ENCODE results near the gene INAFM1.
A peak's percentile ranks its signal among the peaks of the same experiment; 100 is the strongest.

The INAFM1 gene

DNA sequence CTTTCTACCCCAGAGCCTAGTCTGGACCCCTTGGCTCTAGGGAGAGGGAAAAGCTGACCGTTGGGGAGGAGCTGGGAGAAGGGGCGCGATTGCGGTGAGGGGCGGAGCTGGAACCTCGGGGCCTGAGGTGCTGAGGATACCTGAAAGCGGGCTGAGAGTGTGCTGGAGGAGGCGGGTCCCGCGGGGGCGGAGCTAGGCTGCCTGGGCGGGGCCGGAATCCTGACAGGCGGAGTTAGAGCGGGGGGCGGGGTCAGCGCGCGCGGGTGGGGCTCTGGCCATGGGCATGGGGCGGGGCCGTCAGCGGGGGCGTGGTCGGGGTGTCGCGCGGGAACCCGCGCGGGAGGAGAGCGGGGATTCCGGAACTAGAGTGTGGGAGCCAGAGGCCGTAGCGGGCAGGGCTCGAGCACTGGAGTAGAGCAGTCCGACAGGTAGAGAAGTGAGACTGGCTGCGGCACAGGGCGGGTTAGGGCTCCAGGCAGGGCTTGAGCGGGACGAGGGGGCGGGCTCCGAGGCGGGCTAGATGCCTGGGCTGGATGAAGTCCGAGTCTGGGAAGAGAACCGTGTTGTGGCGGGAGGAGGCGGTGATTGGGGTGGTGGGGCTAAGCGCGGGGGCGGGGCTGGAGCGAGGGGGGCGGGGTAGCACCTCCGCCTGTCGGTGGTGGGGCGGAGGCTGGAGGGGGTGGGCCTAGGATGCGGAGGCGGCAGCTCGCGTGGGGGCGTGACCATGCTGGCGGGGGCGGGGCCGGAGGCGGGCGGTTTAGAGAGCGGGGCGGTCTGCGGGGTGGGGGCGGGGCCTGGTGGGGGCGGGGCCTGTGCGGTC is at the start of gene INAFM1:
TSS of gene INAFM1 (plus strand) at position 815 of the 820 bp plus-strand sequence. CDS start 35 bp downstream, outside the sequence.
- DNase-seq: peak; percentile 88

DNA sequence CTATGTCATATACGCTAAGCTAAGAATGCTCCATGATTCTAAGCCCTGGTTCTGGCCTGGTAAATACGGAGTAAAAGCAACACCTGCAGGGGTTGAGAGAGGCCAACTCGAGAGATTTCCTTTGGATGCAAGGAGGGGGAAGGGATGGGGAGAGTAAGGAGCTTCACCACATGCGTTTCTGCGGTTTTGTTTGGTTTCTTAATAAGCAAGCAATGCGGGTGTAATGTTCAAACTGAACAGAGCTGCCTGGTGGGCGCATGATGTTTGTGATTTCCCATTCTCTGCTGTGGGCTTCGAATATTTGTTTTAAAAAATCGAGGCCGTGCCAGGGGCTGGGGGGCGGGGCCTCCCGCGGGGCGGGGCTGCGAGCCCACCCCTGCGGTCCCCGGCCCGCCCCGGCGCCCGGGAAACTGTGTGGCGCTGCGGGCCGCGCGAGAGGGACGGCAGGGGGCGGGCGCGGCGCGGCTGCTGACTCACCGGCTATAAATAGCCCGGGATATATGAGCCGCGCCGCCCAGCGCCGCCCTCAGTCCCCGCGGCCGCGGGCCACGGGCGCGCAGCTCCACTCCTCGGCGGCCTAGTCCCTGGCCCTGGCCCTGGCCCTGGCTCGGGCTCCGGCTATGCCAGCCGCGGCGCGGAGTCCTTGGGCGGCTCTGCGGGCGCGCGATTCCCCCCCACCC is 48.8 kb upstream of the INAFM1 start:
- peak; percentile 86 for DNase-seq

DNA sequence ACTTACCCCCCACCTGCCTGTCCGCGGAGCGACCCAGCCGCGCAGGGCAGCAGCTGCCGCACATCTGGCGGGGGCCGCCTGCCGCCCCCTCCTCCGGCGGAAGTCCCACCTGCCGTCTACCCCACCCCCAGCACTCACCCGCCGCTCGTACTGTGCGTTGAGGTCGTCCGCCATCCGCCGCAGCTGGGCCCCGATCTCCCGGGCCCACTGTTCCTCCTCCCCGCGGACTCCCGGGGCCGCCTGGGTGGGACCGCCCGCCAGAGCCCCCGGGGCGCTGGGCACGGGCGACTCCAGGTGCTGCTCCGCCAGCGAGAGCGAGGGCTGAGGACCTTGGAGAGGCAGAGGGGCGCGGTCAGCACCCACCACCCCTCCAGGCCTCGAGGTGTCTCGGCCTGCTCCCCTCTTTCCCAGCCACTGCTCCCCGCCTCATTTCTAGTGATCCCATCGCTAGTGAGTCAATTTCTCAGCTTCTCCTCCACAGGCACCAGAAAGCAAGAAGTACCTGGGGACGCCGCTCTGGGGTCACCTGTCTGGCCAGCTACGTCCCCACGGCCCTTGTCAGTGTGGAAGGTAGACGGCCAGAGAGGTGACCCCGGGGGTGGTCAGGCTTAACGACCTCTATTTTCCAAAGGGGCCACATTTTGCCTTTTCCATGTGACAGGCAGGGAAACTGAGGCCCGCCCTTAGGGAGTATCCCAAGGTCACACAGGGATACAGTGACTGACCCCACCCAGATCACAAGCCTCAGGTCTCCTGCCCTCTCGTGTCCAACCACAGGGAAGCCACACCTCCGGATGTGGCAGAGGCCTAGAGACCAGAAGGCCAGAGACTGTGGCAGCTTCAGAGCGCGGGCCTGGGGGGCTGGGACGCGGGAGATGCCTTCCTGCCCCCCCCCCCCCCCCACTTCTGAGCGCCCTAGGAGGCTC is 48.0 kb upstream of the INAFM1 start:
- peak; percentile 85 for DNase-seq

DNA sequence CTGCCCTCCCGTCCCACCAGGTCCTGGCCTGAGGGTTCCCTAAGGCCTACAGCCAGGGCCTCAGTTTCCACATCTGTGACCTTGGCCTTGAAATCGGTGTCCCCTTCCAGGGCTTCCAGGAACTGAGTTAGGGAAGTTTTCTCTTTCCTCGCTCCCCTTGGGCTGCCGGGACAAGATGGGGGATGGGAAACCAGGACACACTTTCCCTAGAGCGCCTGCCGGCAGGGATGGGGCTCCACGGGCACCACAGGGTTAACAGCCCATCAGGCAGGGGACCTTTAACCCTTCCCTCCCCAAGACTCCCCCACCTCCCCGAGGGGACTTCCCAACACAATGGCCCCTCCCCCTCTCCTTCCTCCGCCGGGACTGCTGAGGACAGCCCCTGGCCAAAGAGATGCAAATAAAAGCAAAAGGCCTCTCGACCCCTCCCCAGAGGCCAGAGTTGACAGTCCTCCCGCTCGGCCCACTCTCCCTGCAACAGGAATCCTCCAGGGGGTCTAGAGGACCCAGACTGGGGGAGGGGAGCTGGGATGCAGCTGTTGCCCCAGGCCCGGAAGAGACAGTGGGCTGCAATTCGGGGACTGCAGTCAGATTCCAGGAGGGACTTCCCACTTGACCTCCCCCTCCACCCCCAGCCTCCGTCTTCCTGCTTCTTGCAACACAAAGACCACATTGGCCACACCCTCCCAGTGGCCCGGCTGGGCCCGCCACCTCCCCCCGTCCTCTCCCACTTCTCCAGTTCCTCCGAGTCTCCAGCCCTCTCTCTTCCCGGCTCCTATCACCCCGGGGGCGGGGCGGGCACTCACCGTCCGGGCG is 47.1 kb upstream of the INAFM1 start:
- DNase-seq: peak; percentile 94

DNA sequence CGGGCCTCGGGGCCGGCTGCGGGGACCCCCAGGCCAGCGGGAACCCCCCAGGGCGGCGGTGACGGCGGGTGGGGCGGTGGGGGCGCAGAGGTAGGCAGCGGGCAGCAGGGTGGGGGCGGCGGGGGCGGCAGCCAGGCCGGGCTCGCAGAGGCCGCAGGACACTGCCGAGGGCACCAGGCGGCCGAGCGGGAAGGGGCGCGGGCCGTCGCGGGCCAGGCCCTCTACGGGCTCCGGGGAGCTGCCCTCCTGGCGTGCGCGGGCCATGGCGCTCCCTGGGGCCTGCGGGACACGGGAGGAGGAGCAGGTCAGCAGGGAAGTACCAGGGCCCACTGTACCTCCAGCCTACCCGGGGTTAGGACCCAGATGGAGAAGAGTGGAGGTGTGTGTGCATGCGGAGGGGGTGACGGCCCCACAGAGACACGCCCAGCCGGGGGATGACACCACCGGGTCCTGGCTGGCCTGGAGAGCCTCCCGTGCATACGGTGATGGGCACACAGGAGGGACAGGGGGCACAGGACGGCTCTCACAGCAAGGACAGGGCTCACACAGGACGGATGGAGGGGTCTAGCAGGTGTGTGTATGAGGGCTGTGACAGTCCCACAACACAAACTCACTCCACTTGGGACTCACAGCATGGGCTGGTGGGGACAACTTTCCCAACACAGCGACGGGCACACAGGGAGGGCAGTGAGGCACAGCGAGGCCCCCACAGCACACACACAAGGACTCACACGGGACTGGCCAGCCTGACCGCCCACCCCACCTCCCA is 46.3 kb upstream of the INAFM1 start:
- peak; percentile 31 for DNase-seq

DNA sequence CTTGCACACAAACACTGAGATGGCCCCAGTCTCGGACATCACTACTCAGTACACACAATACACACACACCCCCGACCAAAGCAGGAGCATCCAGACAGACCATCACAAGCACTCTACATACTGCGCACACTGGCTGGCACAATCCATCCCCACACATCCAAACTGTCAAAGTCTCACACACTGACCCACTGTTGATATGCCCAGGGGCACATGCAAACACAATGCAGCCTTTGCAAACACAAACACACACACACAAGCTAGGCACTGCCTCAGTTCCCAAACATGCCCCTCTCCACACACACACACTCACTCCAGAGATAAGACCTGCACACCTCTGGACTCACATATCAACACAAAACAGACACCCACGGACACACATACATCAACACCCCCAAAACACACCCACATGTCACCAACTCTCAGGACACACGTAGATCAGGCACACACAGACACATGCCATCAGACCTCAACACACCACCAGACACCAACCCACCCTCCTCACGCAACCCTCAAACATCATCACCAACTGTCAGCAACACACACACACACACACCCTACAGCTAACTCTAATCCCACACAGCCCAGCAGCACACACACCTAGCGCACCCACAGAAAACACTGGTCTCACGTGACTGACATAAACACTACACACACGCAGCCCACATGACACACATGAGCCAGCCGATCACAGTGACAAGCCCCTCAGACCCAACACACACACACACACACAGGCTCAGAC is 45.6 kb upstream of the INAFM1 start:
- DNase-seq: no peak

DNA sequence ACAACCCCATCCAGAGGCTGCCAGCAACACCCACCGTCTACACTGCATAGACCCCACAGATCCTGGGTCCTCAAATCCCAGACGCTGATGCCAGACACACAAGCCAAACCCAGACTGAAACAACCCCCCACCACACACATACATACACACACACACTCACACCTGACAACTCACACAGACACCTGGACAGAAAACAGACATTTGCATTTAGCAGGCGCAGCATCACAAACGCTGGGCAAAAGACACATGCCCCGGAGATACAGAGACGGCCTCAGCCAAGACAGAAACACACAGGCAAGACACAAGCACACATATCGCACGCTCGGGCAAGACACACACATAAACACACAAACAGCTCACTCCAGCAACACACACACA is 45.0 kb upstream of the INAFM1 start:
- peak; percentile 38 for DNase-seq

DNA sequence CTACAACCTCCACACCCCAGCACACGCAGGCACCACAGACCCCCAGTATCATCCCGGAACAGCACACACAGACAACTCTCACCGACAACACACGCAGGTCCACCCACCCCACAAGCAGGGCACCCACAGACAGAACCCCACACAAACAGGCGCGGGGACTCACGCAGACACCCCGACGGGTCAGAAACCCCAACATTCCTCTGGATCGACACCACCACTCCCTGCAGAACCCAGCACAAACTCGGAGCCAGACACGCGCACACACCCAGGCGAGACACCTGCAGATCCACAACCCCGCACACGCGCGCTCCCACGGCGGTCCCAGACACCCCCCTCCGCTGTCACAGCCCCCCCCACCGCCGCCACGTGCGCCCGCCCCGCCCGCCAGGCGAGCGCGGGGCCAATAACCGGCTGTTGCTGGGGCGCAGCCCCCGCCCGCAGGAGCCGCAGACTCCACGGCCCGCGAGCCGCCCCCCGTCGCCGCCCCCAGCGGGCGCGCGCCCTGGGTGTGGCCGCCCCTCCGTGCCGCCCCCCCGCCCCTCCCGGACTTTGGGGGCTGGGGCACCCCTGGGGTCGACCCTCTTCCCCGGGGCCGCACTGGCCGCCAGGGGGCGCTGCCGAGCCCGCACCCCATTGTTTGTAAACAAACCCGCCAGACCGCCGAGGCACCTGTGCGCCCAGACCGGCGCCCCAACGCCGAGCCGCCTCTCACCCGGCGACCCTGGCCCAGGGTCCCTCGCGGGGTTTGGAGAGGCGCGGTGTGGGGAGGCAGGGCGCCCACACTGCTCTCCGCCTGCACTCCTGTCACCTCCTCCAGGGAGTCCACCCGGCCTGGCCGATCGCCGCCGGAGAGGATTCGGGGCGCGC is 44.4 kb upstream of the INAFM1 start:
- DNase-seq: peak; percentile 27

DNA sequence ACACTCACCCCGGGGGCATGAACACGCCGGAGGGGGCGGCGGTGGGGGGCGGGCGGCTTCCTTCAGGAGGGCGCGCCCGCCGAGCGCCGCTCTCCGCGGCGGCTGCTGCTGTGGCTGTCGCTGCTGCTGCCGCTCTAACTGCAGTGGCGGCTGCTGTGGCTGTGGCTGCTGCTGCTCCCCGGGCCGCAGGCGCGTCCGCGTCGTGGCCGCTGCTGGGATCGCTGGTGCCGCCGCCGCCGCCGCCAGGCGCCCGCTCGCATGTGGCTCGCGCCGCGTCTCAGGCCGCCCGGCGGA is 43.8 kb upstream of the INAFM1 start, which contains the start of gene BBC3:
TSS of gene BBC3 (minus strand) at position 279 of the 294 bp plus-strand sequence. CDS start 2,768 bp downstream, outside the sequence.
- no peak for DNase-seq

DNA sequence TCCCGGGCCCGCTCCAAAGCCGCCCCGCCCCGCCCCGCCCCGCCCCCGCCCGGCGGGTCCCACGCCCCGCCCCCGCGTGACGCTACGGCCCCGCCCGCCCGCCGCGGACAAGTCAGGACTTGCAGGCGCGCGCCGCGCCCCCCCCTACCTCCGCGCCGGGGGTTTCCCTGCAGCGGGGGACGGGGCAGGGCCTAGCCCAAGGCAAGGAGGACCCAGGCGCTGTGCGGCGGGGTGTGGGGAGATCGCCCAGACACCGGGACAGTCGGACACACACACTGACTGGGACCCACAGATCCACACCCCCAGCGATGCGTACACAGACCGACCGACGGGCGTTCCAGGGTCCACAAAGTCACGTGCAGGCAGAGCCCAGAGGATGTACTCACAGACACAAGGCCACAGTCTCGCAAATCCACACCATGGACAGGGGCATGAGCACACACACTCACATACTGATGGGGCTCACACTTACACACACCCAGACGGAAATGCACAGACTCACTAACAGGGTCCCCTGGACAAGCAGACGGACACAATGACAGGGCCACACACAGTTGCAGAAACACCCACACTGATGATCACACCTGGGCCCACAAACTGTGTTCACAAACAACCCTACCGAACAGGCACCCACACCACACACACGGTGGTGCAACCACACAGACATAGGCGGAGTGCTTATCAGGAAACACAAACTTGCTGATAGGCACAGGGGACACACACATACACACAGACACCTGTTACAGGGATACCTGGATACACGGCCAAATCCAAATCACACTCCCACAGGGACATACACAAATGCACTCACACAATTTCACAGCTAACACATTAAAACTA is 43.2 kb upstream of the INAFM1 start:
- peak; percentile 76 for DNase-seq

DNA sequence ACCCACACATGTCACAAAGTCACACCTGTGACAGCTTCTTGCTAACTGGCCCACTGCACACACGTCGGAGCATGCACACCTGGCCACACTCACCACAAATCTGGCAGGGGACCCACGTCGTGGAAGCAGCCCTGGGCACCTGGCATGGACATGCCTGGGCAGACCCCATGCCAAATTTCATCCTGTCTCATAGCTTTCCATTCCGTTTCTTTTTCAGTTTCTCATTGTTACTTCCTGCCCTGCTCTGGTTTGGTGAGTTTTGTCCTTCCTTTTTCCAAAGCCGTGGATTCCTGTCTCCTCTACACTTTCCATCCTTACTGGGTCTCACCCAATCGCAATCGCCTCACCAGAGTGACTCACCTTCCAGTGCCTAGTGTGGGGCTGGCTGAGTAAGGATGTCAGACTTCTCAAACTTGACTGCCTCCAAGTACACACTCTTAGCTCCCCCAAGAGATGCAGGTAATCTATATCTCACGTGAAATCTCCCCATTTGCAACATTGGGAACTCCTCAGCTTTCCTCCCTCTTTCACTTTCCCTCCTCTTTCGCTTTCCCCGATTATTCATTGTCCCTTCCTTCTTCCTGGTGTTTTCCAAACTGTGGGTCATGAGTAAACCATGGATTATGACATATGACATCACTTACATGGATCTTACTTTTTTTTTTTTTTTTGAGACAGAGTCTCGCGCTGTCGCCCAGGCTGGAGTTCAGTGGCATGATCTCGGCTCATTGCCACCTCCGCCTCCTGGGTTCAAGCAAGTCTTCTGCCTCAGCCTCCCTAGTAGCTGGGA is 42.1 kb upstream of the INAFM1 start:
- peak; percentile 78 for DNase-seq

DNA sequence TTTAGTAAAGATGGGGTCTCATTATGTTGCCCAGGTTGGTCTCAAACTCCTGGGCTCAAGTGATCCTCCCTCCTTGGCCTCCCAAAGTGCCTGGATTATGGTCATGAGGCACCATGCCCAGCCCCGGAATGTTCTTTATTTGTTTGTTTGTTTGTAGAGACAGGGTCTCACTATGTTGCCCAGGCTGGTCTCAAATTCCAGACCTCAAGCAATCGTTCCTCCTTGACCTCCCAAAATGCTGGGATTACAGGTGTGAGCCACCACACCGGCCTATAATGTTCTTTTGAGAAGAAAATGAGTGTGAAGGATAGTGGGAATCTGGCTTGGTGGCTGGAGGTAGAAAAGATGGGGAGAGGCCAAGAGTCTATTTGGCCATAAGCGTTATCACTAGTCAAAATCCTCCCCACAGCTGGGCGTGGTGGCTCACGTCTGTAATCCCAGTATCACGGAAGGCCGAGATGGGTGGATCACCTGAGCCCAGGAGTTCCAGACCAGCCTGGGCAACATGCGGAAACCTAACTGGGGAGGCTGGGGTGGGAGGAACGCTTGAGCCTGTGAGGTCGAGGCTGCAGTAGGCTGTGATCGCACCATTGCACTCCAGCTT is 38.5 kb upstream of the INAFM1 start:
- DNase-seq: no peak

DNA sequence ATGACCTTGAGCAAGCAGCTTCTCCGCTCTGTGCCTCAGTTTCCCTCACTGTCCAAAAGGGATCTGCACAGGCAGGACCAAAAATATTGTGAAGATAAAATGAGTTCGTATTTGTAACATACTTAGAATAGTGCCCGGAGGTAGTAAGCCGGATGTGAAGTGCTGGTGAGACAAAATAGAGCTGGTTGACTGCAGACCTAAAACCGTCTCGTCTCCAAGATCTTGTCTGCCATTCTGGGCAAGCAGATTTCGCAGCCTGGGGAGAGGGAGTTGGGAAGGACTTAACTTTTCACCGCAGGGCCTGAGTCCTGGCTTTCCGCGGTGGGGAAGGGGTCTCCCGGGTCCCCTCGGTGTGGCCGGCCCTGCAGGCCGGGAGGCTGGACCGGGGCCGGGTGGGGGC is 35.5 kb upstream of the INAFM1 start:
- DNase-seq: peak; percentile 15

DNA sequence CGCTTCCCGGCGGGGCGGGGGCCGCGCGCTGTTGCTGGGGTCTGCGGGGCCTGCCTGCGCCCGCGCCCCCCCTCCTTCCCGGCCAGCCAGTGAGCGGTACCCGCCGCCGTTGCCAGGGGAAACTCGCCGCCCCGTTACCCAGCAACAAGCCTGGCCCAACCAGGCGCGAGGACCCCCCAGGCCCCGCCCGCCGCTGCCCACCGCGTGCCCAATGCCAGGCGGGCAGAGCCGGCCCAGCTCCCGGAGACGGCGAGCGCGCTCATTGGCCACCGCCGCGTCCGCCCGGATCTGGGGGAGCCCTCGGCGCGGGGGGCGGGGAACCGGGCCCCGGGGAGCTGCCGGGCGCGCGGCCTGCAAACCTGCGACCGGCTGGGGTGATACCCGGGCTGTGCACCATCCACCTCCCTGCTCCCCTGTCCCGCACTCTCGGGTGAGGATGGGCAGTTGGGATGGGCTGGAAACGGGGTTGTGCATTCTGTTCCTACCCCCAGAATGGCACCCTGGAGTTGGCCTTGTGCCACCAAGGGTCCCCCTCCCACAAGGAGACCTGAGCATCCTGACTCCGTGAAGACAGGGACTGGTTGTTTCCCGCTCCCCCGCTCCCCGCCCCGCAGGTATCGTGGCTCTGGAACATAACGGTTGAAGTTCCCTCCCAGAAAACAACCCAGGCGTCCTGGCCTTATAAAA is 34.9 kb upstream of the INAFM1 start:
- no peak for DNase-seq

DNA sequence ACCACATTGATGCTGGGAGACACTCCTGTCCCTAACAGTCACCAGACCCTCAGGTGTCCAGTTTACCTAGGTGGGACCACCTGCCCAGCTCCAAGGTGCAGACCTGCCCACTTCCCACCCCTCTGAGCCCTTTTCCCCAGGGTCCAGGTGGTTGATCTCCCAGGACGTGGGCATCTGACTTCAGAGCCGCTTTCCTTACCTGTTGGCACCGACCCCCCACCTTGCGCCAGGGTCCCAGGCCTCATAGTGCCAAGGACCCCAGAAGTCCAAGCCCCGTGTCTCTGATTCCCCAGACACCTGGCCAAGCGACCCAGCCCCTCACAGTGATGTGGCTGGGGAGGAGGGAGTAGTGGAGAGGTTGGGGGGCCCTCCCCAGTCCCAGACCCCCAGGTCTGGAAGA is 34.1 kb upstream of the INAFM1 start:
- no peak for DNase-seq

DNA sequence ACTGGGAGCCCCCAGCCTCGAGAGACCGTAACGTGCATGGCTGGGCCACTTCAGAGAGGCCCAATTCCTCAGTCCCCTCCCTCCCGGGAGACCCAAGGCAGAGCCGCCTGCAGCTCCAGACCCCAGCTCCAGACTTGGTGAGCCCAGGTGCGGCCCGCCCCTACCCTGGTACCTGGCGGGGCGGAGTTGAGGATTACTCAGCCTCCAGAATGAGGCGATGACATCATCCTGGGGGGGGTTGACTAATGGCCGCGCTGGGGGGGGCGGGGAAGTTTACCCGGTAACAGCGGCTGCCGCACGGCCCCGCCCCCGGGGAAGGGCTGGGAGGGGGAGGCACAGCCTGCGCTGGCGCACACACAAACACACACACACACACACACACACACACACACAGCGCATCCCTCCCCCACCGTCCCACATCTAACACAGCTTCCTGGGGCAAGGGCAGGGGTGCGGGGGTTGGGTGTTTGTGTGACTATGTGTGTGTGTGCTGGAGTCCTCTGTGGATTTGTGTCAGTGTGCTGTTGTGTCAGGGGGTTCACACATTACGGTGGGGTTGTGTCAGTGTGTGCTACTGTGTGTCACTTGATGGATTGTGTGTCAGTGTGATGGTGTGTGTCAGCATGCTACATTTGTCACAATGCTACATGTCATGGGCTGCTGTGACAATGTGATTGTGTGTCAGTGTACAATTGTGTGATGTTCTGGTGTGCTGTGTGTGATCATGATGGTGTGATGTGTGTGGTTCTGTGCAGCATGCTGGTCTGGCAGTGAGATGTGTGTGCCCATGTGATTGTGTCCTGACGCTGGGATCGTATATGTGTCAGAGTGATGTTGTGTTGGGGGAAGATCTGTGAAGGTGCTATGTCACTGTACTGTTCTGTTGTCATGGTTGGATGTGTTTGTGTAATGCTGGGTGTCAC is 33.4 kb upstream of the INAFM1 start:
- peak; percentile 61 for DNase-seq
